Measurements from ENCODE around the gene MTCL3.

MTCL3 gene

DNA sequence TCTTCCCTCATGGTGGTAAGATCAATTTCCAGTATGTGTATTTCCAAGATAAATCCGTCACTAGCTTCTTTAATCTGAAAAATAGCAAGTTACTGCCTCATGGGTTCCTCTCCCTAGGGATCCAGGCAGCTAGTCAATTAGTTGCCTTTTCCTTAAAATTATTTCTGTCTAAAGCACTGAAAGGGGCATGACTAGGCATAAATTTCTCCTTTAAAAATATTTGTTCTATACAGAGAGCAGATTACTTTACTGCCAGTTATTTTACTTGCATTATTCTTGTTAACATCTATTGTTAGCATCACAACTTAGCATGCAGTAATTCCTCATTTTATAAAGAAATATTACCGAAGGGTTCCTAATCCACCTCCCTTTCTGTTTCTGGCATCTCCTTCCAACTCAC, 1.4 kb downstream of the MTCL3 start:
- TF ChIP-seq, protein P1, sequence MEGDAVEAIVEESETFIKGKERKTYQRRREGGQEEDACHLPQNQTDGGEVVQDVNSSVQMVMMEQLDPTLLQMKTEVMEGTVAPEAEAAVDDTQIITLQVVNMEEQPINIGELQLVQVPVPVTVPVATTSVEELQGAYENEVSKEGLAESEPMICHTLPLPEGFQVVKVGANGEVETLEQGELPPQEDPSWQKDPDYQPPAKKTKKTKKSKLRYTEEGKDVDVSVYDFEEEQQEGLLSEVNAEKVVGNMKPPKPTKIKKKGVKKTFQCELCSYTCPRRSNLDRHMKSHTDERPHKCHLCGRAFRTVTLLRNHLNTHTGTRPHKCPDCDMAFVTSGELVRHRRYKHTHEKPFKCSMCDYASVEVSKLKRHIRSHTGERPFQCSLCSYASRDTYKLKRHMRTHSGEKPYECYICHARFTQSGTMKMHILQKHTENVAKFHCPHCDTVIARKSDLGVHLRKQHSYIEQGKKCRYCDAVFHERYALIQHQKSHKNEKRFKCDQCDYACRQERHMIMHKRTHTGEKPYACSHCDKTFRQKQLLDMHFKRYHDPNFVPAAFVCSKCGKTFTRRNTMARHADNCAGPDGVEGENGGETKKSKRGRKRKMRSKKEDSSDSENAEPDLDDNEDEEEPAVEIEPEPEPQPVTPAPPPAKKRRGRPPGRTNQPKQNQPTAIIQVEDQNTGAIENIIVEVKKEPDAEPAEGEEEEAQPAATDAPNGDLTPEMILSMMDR (IDR thresholded peaks at IDR 0.05; ENCODE audit: control insufficient read depth, insufficient read depth, low read depth, low read length, missing control alignments) = no peak
- DNase-seq (ENCODE audit: low read depth) = no peak
- H3K4me3 ChIP-seq (ENCODE audit: control insufficient read depth, low read depth, low read length) = no peak overlapping the region

DNA sequence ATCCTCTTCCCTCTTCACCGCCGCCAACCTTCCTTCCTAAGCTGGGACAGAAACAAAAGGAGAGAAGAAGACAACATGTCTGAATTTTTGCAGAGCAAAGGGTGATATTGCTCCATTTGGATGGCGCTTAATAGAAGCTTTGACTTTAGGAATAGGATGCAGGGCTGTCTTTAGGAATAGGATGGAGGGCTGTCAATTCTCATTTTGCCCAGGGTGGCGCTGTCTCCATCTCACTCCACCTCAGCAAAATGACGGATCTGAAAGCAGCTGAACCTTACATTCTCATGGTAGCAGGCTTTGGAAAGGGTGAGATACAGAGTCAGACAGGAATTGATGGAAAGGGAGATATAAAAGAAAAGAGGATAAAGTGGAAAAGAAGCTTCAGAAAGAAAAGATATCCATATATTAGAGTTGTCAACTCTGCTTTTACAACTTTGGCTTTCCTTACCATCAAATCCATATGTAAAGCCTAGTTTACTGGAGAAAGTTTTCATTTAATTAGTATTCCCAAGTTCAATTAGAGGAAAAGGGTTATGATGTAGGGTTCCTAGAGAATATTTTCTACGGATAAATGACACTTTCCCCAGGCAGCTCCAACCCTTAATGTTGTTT, 2.4 kb downstream of the MTCL3 start:
- H3K4me3 ChIP-seq (ENCODE audit: control insufficient read depth, low read depth, low read length) = peak overlapping the region; percentile 88
- DNase-seq (ENCODE audit: low read depth) = no peak

DNA sequence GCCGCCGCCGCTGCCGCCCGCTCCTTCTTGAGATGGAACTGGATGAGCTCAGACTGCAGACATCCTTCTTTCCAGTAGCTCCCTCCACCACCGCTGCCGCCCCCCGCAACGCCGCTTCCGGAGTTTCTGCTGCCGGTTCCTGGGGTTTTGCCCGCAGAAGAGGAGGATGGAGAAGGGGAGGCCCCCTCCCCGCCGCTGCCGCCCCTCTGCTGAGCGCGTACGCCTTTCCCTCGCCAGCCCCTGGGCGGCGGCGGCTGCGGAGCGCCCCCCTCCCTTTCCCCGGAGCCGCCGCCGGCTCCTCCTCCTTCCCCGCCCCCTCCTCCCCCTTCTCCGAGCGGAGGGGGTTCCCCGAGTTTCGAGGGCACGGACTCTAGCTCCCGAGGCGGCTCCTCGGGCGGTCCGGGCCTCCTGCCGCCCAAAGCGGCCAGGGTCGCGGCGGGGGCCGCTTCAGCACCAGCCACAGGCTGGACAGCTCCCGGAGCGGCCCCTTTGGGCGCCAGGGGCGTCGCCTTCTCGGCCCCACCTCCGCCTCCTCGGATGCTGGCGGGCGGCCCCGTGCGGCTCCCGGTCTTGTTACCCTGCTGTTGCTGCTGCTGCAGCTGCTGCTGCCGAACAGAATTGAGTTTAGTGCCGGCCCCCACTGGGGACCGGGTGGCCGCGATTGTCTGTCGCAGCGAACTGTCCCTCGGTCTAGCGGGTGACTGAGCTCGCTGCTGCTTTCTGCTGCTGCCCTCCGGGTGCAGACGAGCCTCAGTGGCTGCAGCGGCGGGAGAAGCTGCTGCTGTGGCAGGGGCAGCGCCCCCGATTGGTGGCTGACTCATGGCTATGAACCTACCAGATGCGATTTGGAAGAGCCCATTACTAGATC, 3.1 kb downstream of the MTCL3 start:
- no peak for DNase-seq (ENCODE audit: low read depth)
- TF ChIP-seq, protein P1 (IDR thresholded peaks at IDR 0.05; ENCODE audit: control insufficient read depth, insufficient read depth, low read depth, low read length, missing control alignments) = no peak
- peak overlapping the region; percentile 88 for H3K4me3 ChIP-seq (ENCODE audit: control insufficient read depth, low read depth, low read length)

More for the DNA sequence above, 2.4 kb downstream of the MTCL3 start:
- TF ChIP-seq, protein P1 (IDR thresholded peaks at IDR 0.05; ENCODE audit: control insufficient read depth, insufficient read depth, low read depth, low read length, missing control alignments) = peak; percentile 78

DNA sequence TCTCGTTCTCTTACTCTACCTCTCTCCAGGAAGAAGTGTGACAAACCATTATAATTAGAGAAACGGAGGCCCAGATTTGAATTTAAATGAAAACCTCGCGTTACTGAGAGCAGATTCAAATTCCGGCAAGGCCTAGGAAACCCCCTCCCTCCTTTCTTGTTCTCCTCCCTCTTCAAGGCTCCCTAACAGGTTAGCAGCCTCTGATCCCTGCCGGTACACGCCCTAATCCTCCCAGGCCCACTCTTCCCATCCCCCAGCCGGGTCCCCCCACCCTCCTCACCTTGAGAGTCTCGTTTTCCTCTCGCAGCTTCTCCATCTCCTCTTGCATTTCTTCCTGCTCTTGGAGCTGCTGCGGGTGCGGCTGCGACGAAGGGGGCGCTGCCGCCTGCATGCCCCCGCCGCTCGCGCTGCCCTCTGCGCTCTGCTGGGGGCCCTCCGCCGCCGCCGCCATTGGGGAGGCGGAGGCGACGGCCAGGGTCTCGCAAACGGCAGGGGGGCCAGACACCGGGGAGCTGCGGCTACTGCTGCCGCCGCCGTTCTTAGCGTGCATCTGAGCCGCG, 3.8 kb downstream of the MTCL3 start:
- TF ChIP-seq, protein P1 (IDR thresholded peaks at IDR 0.05; ENCODE audit: control insufficient read depth, insufficient read depth, low read depth, low read length, missing control alignments) = no peak
- peak overlapping the region; percentile 88 for H3K4me3 ChIP-seq (ENCODE audit: control insufficient read depth, low read depth, low read length)
- no peak for DNase-seq (ENCODE audit: low read depth)

DNA sequence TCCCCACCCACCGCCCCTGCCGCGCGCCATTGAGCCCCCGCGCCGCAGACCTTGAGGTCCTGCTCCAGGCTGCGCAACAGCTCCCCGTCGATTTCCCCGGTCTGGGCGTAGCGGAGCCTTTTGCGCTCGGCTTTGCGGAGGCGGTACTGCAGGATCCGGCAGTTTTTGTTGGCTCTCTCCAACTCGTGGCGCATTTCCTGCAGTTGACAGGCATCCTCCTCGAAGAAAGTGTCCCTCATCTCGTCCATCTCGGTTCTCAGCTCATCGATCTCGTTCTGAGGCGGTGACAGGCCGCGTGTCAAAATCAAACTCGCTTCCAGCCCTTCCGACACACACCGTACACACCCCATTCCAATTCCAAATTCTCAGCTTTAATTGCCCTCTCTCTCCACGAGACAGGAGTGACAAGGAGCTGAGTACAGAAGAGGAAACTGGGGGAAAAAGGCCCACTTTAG, 4.3 kb downstream of the MTCL3 start:
- no peak for DNase-seq (ENCODE audit: low read depth)
- TF ChIP-seq, protein P1 (IDR thresholded peaks at IDR 0.05; ENCODE audit: control insufficient read depth, insufficient read depth, low read depth, low read length, missing control alignments) = no peak
- H3K4me3 ChIP-seq (ENCODE audit: control insufficient read depth, low read depth, low read length) = peak overlapping the region; percentile 88

DNA sequence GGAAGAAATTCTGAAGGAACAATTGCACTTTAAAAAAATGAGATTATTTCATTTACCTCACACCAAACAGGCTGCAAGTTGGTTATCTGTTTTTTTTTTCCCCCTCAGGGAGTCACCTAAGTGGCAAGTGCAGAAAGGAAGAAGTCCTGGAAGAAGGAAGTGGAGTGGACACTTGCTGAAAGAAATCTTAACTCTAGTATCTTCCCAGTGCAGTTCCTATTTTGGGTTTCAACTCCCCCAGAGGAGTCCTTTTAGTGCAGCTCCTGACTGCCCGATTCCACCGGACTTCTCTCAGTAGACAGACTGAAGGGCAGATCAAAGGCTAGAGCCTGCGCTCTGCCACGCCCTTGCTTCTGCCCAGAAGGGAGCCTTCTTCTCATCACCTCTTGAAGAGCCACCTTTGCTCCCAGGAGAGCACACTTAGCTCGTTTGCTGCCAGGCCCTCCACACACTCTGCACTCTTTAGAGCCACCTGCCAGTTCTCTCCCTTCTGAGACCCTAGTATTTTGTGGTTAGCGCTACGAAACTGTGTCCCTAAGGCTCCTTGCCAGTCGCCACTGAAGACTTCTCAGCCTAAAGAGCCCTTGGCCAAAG, 4.9 kb downstream of the MTCL3 start:
- no peak for DNase-seq (ENCODE audit: low read depth)
- H3K4me3 ChIP-seq (ENCODE audit: control insufficient read depth, low read depth, low read length) = peak overlapping the region; percentile 88
- TF ChIP-seq, protein P1 (IDR thresholded peaks at IDR 0.05; ENCODE audit: control insufficient read depth, insufficient read depth, low read depth, low read length, missing control alignments) = no peak
